Glomerular visceral epithelial cell (primary cell): Measurements from ENCODE around the gene GRPEL1.

Source experiments
- DNase-seq: peaks from one replicate; pipeline ENCODE4 v3.0.0-alpha.2; 2016; ENCODE audit errors: extremely low spot score

GRPEL1 gene

GRCh38 chr4:7023901-7024300 lies 44.0 kb downstream of the GRPEL1 start:
- no peak for DNase-seq

- DNase-seq = no peak
Observed at GRCh38 chr4:7023486-7023885, 44.4 kb downstream of the GRPEL1 start.

- peak; percentile 93 for DNase-seq
Observed at GRCh38 chr4:7021930-7022664, 45.8 kb downstream of the GRPEL1 start.

GRCh38 chr4:7021355-7021754 lies 46.5 kb downstream of the GRPEL1 start:
- DNase-seq = no peak

DNA sequence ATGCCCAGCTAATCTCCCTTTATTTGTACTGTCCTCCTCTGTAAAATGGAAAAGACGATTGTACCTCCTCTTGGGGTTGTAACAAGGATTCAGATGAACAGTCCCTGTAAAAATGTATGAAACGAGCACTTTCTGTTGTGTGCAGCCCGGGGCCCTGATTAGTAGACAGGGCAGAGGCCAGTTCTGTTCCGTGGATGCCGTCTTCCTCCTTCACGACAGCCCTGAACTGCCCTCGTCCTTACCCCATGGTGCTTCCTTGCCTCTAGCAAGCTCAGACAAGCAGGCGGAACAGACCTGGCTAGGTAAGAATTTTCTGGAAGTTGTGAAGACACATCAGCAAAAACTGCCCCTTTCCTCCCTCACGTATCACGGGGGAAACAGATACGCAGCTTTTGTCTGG lies 47.0 kb downstream of the GRPEL1 start:
- DNase-seq = no peak

DNA sequence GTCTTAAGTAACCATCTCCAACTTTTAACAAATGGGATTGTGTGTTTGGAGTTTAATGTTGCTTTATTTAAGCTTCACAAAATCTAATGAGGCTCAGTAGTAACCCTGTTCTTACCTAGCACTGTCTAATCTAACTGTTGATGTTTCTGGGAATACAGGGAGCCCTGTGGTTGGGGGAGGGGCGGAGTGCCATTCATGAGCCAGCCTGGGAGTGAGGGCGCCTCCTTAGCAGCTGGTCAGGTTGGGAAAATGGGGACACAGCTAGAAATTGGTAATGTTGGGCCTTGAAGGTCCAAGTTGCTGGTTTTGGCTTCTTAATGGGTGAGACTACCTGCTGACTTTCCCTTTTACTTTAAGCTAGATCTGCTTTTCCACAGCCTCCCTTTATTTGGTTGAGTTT lies 47.6 kb downstream of the GRPEL1 start:
- no peak for DNase-seq

DNA sequence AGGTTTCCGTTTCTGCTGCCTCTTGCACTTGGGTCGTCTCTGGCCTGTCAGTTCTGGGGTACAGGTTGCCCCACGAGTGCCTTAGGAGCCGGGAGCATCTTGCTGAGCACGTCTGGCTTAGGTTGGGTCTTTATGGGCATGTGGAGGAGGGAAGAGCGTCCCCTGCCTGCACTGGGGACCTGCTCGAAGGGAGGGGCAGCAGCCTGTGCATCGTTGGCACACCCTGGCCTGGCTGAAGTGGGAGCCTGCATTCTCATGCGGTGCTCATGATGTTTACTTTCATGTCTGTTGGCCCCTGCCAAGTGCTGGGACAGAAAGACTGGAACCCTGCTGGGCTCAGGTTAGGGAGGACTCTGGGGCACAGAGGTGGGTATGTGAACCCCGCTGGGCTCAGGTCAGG lies 48.5 kb downstream of the GRPEL1 start:
- no peak for DNase-seq

DNA sequence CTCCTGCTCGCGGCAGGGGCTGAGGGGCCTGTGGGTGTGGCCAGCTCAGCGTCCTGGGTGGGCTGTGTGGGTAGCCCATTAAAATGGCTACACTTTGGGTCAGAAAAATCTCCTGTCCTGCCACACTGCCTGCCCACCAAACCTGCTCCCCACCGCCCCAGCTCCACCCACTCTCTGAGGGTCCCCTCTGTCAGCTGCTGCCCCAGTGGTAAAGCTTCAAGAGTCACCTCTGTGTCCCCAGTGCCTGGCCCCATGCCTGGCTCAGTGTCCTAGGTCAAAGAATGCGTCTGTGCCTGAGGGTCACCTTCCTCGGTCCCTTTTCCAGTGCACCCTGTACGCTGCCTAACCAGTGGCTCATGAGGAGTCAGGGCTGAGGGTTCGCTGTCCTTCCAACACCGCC lies 49.6 kb downstream of the GRPEL1 start:
- DNase-seq = no peak

GRCh38 chr4:7017446-7018048 lies 50.3 kb downstream of the GRPEL1 start:
- no peak for DNase-seq

- no peak for DNase-seq
Observed at GRCh38 chr4:7016512-7016911, 51.4 kb downstream of the GRPEL1 start.

DNA sequence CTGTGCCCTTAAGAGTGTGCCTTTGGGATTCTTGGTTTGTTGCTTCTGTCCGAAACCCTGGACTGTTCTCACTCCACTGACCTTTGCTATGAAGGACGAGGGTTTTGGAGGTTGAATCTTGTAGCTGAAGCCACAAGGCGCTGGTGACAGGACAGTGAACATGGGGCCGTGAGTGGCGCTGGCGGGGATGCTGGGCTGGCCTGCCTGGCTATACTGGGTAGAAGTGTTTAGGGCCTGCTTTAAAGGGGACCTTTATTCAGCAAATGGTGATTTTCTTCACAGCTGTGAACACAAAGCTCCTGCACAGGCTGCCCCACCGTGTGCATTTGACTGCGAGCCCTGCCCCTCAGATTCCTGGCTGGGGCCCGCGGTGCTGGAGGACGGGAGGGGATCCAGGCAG lies 51.8 kb downstream of the GRPEL1 start:
- DNase-seq = no peak

GRCh38 chr4:7015383-7016035 lies 52.4 kb downstream of the GRPEL1 start:
- DNase-seq = no peak

DNA sequence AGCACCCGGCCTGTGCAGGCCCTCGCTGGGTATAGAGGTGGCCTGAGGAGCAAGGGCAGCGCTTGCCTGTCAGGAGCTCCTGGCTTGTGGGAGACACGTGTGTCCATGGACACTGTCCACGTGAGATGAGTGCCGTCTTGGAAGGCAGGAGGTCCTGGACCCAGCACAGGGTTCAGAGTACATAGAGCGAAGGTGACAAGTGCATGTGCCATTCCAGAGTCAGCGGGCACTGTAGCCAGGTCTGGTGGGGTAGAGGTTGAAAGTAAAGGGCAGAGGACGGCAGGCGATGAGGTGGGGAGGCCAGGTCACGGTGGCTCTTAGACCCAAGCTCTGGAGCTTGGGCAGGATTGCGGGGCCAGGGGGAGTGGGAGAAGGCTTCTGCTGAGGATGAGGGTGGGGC lies 53.0 kb downstream of the GRPEL1 start:
- no peak for DNase-seq

- no peak for DNase-seq
Observed at GRCh38 chr4:7013175-7013574, 54.7 kb downstream of the GRPEL1 start.

DNA sequence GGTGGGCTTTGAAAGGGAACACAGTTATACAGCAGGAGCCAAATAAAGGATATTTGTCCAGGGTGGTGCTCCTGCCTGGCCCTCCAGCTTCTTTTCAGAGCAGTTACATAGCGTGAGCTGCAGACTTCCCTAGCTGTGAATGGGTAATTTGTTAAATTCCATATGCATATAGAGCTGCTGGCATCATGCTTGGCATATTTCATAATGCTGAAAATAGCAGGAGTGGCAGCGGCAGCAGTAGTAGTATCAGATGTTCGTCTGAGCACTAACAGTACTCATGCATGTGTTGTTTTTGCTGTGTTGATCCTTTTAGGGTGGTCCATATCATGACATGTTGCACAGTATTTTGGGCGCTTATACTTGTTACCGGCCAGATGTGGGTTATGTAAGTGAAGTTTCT lies 58.3 kb downstream of the GRPEL1 start:
- DNase-seq = no peak
